ENCODE measurements around the gene APOB.

APOB gene, protein sequence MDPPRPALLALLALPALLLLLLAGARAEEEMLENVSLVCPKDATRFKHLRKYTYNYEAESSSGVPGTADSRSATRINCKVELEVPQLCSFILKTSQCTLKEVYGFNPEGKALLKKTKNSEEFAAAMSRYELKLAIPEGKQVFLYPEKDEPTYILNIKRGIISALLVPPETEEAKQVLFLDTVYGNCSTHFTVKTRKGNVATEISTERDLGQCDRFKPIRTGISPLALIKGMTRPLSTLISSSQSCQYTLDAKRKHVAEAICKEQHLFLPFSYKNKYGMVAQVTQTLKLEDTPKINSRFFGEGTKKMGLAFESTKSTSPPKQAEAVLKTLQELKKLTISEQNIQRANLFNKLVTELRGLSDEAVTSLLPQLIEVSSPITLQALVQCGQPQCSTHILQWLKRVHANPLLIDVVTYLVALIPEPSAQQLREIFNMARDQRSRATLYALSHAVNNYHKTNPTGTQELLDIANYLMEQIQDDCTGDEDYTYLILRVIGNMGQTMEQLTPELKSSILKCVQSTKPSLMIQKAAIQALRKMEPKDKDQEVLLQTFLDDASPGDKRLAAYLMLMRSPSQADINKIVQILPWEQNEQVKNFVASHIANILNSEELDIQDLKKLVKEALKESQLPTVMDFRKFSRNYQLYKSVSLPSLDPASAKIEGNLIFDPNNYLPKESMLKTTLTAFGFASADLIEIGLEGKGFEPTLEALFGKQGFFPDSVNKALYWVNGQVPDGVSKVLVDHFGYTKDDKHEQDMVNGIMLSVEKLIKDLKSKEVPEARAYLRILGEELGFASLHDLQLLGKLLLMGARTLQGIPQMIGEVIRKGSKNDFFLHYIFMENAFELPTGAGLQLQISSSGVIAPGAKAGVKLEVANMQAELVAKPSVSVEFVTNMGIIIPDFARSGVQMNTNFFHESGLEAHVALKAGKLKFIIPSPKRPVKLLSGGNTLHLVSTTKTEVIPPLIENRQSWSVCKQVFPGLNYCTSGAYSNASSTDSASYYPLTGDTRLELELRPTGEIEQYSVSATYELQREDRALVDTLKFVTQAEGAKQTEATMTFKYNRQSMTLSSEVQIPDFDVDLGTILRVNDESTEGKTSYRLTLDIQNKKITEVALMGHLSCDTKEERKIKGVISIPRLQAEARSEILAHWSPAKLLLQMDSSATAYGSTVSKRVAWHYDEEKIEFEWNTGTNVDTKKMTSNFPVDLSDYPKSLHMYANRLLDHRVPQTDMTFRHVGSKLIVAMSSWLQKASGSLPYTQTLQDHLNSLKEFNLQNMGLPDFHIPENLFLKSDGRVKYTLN (N-terminal part only)

DNA sequence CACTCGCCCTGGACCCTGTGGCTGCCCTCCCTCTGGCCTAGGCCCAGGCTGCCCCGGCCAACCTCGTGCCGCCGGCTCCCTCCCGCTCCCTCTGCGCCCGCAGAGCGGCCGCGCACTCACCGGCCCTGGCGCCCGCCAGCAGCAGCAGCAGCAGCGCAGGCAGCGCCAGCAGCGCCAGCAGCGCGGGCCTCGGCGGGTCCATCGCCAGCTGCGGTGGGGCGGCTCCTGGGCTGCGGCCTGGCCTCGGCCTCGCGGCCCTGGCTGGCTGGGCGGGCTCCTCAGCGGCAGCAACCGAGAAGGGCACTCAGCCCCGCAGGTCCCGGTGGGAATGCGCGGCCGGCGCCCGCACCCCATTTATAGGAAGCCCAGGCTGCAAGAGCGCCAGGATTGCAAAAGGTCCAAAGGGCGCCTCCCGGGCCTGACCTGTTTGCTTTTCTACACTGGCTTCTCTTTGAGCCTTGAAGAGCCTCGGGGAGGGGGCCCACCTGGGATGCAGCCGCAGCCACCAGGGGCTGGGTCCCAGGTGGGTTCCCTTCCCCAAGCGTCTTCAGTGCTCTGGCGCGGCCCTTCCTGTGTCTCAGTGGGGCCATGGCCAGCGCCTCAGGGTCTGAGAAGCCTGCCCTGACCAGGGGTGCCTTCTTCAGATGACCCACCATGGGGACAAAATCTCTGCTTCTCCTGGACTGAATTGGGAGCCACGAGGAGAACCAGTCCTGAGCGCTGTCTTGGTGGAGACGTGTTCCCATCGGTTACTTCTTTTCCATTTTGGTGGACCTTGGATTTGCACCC, at the start of gene APOB:
Gene APOB, minus strand, starts transcription at position 330 of the 789 bp plus-strand sequence. Its CDS starts 128 bp downstream, at position 202.
- no peak for DNase-seq

DNA sequence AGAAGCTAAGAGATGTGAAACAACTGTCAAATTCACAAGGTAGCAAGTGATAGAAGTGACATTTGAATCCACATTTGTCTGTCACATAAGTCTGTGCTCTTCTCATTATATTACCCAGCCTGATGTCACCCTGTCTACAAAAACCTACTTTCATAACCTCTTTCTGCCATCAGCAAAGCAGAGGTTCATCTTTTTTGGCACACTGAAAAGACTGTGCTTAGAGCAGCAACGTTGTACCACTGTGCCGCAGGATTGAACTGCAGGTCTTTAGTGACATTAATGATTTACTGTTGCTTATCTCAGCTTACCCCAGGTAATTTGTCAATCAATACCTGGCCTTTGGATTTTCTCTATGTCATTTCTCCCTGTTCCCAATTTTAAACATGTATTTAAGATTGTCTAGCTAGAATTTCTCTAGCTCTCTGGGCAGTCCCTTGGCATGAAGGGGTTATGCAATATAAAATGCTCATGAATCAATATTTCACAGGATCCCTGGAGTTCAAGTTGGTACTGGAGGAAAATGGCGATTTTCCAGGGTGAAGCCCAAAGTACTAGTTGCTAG, 48.5 kb upstream of the APOB start:
- no peak for DNase-seq

DNA sequence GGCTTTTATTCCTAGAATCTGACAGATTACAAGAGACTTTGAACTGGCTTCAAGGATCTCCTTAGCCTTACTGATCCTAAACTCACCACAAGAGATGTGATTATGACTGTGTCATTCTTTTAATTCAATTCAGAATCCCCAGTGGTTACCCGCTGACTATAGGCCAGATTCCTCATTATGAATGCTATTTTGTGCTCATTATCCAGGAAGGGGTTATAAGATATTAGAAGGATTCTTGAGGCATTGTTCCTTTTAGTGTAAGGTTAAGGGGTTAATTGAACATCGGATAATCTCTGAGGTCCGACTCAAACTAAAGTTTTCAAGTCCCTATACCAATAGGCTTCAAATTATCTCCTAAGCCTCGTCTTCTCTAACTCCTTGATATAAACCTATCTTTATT, 40.5 kb upstream of the APOB start:
- DNase-seq, result no peak

DNA sequence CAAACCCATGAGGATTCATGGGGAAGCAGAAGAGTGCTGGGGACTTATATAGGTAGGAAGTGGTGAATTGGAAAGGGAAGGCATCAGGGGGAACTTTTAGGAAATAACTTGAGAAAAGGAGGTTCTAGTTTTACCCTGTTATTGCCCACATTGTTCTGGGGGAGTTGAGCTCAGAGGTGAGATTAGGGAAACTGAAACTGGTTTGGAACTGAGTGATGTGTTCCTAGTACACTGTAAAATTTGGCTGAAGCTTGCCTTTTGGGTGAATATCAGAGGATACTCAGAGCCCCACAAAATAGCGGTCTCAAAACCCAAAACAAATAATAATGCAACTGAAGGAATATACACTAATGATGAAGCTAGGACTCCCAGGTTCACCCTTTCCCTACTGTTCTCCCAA, 39.6 kb upstream of the APOB start:
- DNase-seq, result no peak

DNA sequence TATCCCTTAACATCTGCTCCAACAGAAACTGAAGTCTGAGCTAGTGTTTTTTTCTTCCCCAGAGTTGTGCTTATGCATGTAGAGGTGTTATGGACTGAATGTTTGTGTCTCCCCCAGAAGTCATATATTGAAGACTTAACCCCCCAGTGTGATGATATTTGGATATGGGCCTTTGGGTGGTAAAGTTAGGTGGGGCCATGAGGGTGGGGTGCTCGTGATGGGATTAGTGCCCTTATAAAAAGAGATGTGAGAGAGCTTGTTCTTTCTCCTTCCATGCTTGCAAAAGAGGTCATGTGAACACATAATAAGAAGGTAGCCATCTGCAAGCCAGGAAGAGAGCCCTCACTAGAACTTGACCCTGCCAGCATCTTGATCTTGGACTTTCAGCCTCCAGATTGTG, 34.4 kb upstream of the APOB start:
- DNase-seq, result no peak

DNA sequence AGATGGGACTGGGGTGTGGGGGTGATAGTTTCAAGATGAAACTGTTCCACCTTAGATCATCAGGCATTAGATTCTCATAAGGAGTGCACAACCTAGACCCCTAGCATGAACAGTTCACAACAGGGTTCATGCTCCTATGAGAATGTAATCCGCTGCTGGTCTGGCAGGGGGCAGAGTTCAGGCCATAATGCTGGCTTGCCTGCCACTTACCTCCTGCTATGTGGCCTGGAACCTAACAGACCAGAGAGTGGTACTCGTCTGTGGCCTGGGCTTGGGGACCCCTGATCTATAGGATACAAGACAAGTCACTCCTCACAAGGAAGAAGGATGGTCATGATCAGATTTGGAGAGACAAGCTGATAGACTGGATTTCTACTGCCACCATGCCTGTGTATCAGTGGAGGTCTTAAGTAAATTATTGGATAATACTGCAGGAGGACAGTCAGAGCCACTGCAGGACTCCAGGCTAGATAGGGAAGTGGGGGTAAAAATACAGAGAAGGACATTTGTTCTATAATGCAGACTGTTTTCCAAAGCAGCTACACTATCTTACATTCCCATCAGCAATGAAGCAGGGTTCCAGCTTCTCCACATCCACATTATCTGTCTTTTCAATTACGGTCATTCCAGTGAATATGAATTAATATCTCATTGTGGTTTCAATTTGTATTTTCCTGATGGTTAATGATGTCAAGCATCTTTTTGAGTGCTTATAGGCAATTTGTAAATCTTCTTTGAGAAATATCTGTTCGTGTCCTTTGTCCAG, 28.8 kb upstream of the APOB start:
- no peak for DNase-seq

DNA sequence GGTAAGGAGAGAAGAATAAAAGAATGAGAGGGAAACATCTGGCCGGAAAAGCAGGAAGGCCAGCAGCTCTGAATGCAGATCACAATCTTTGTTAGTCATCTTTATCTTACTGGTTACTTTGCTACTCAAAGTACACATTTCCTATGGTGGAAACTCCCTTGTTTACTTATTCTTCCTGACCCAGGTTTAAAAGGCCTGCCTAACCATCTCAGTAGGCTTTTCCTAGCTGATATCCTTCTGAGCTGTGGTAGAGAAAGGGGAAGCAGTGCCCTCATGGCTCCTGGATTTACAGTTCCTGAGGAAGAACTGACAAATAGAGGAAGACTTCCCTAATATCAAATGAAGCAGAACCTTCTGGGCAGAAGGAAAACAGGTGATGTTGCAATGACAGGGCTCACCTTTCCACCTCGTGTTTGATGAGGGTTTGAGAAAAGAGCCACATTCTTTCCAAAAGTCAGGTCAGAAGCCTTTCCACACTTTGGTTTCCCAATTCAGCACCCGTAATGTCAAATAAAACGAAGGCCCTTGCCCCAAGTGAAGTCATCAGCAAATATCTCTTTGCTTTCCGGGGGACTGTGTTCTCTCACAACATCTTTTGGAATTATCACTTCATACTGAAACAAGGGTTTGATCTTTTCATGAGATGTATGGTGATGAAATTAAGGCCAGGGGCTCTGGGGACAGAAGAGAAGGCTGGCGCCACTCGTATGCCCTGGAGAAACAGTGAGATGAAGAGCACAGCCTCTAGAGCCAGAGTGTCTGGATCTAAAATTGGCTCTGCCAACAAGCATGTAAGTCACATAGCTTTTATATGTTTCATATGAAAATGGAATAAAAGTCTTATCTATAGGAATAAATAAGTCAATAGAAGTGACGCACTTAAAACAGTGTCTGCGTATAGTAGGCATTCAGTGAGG, 26.7 kb upstream of the APOB start:
- no peak for DNase-seq

DNA sequence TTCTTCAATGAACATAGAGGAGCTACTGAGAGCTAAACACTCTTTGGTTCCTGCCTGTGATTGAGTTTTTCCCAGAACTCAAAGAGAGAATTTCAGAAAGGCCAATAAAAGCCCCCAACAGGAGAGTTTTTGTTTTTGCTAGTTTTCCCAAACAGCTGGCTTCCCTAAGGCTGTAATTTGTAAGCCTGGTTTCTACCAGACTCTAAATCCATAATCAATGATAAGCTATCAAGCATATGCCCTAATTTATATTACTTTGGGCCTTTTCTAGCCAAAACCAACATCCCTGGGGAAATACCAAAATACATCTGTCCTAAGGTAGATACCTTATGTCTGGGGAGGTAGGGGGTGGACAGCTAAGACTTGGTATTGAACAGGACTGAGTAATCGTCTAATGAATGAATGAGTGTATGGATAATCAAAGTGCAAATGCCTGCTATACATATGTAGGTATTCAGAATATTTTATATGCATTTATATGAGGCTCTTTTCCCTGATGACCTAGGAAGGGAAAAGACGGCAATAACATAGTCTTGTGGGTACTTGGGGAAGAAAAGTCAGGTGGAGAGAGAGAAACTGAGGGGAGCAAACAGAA, 26.0 kb upstream of the APOB start:
- DNase-seq, result no peak

DNA sequence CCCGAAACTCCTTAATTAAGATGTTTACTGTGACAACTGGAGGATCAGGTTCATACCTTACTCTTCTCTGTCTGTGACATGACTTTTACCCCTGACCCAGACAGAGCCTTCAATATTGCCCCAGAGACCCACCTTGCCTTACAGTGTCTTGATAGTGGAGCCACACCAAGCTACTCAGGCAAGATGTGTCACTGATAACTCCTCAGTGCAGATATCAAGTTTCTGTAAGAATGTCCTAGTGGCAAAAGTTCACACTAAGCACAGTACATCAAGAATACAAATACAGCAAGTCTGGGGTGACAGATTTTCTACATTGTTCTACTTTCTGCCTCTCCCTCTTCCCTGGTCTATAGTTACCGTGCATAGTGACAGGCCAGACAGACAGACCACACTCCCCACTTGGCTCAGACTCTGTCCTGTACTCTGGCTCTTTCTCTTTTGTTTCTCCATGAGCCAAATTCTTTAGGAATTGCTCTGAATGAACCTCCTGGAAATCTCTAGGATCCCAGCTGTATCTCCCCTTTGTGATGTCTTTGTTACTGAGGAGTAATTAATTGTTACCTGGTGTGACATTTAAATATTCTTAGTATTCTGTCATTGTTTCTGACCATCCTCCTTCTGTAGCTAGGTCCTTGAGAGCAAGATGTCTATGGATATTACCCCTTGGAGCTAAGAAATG, 24.1 kb upstream of the APOB start:
- DNase-seq, result no peak

DNA sequence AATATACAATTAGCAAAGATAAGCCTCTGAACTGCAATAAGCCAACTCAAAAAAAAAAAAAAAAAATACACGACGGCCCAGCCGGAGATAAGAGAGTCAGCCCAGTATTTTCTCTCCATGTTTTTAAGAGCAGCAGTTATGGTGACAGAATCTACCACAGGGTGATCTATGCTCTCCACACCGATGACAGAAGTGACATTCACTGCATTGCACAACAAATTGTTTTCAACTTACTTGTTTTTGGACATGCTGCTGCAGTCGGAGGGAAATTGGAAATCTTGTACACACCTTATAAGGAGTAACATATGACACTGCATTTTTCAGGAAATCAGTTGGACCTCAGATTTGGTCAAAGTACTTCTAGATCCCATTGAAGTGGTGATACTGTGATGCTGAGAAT, 23.3 kb upstream of the APOB start:
- no peak for DNase-seq

DNA sequence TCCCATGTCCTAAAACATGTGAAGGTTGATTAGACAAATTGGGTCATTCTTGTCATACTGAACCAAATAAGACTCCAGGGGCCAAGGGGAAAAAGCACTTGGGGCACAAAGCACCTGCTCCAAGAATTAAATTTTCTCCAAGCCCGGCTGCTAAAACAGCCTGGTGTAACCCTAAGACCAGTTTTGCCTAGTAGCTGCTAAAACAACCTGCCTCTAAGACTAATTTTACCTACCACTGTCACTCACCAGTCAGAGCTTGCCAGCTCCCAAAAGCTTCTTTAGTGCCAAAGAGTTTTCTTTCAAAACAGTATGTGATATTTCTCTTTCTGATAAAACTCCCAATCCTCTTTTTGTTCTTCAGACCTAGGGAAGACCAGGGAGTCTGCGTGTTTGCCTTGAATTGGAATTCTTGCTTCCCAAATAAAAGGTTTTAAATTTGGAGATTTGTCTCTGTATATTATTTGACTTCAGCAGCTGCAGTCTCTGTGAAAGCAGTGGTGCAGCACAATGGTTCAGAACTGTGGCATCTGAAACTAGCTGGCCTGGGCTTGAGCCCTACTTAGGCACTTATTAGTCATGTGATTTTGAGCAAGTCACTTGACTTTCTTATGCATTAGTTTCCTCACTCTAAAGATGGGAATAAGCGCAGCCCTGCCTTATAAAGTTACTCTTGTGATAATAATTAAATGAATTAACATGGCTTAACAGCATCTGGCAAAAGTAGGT, 16.2 kb upstream of the APOB start:
- no peak for DNase-seq

DNA sequence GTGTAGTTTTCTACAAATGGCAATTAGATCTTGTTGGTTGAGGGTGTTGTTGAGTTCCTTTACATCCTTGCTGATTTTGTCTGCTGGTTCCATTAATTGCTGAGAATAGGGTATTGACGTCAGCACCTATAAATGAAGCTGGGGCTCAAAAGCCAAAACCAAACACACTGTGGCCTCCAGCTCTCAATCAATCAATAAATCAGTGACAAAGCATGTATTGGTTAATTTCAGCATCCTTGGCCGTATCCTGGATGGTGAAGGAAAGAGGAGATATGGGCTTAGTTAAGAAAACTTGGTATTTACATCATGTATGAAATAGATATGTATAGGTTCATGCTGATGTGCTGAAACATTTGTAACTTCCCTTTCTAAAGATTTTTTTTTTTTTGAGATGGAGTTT, 13.2 kb upstream of the APOB start:
- no peak for DNase-seq

DNA sequence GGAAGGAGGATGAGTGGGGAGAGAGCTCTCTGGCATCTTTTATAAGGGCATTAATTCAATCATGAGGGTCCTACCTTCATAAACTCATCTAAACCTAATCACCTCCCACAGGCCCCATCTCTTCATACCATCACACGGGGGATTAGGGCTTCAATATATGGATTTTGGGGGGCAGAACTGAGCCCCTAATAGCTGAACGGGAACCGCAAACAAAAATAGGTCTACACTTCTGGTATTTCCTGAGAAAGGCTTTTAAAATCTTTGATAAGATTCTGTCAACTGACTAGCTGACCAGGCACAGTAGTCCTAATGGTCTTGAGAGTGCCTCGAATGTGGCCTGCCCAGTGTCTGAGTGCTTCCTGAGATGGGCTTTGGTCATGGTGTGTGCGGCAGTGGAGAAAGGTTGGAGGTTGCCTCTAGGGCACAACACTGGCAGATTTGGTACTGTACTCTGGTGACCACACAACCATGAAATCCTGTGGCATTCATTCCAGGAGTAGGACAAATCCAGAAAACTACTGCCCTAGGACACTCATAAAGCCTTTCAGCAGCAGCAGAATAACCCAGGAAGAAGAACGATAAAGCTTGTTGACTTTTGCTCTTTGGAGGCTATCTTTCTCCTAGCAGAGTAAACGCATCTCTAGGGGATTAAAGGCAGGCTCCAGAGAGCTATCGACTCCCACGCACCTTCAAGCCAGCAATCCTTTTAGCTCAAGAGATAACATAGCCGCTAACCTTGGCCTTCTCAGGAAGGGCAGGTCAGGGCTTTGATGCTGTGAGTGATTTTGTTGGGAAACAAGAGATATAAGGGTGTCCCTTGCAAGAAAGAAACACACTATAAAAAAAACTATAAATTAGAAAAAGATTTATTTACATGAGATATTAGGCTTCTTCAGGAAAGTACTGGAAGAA, 12.3 kb upstream of the APOB start:
- no peak for DNase-seq

DNA sequence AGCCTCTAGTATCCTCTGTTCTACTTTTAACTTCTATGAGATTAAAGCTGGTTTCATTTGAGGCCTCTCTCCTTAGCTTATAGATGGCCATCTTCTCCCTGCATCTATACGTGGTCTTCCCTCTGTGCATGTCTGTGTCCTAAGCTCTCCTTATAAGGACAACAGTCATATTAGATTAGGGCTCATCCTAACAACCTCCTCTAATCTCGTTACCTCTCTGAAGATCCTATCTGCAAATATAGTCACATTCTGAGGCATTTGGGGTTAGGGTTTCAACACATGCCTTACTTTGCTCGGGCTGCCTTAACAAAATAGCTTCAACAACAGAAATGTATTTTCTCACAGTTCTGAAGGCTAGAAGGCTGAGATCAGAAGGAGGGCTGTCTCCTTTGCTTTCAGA, 11.6 kb upstream of the APOB start:
- DNase-seq, result no peak

DNA sequence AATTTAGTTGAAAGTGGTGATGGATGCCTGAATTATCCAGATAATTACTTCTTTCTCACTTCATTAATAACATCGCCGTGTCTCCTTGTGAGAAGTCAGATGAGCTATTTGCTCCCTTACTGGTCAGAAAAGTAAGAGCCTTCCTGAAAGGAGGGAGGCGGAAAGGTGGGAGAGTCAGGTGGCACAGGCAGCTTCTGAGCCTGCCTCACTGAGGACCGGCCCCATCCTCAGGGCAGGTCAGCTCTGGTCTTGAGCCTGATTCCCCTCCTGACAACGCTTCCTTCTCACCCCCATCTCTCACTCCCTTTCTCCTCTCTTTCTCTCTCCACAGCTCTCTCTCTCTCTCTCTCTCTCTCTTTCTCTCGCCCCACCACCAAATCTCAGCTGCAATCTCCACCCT, 10.1 kb upstream of the APOB start:
- DNase-seq, result no peak

DNA sequence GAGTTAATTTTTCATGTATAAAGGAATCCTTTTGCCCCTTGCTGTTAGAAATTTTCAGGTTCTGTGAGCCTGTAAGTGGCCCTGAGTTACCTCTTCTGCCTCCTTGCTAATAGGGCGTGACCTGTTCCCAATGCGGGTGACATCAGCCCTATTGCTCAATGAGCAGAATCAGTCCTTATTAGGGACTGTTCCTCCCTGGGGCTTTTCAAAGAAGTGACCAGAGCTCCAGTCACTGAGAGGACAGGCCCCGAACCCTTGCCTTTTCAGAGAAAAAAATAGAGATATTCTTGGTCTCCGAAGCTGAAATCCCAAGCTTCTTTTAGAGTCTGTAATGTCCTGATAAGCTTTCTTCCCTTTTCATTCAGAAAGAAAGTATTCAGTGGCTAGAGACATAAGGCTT, 8.2 kb upstream of the APOB start:
- no peak for DNase-seq

DNA sequence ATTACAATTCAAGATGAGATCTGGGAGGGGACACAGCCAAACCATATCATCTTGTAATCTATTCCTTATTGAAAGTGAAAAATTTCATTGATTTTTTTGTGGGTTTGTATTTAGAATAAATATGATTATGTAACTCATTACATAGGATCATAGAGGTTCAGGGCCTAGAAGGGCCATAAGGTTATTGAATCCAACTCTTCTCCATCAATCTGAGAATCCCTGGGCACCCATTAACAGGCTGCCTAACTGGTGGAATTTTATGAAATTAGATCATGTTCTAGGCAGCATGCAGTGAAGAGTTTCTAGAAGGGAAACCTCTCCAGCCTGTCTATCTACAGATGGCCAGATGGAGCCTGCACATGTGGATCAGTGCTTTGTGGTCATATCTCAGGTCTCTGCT, 6.3 kb upstream of the APOB start:
- DNase-seq, result no peak

Data from NCI-H187 (cell line).